GM21528 (cell line): Measurements from ENCODE around the gene SAP30L.

Experiments
- ATAC-seq: cut with Tn5 transposase; IDR thresholded peaks from one replicate; pipeline ENCODE4 v1.9.1; 2021; ENCODE audit warnings: mild to moderate bottlenecking, moderate library complexity; ENCODE audit not compliant: unreplicated experiment, low FRiP score

The SAP30L gene

DNA sequence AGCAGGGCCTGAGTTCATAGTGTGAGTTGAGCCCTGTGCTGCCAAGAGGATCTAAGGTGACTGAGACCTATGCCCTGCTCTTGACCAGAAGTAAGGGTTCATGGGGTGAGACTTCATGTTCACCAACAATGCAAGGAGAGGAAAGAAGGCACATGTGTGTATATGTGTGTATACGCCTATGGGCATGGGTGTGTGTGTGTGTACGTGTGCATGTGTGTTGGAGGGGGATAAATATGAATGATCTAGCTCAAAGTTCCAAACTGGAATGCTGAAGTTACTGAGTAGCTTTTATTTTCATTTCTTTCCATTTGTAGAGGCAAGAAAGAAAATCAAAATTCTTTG, 57.9 kb downstream of the SAP30L start:
- no peak for ATAC-seq

- no peak for ATAC-seq
These were observed 59.8 kb downstream of the SAP30L start for GRCh38 chr5:154505567-154505966.

DNA sequence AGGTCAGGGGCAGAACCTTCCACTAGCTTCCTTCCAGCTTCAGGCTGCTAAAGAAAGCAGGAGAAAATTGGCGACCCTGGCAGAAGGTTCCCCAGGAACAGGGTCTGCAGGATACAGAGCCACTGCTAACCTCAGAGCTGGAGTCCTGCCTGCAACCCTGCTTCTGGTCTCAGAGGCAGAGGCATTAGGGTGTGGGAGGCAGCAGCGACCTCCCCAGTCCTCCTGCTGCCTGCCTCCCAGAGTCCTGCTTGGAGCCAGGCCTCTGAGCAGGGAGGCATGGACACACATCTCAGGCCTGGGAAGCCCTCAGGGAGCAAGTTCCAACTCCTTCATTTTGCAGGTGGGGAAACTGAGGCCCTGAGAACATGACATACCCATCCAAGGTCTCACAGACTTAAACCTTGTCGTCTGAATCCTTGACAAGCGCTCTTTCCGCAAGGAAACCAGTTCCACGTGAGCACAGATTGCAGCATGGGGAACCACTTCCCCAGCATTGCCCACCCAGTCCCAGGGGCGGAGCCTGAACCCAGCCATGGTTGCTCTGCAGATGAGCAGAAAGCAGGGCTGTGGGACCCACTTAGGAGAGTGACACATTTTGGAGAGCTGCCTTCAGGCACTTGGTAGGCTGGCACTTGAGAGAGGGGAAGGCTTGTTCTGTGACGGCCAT, 60.4 kb downstream of the SAP30L start:
- no peak for ATAC-seq

- no peak for ATAC-seq
These were observed 60.9 kb downstream of the SAP30L start for GRCh38 chr5:154506716-154507080.

GRCh38 chr5:154508114-154508513, 62.3 kb downstream of the SAP30L start:
- ATAC-seq, result no peak

DNA sequence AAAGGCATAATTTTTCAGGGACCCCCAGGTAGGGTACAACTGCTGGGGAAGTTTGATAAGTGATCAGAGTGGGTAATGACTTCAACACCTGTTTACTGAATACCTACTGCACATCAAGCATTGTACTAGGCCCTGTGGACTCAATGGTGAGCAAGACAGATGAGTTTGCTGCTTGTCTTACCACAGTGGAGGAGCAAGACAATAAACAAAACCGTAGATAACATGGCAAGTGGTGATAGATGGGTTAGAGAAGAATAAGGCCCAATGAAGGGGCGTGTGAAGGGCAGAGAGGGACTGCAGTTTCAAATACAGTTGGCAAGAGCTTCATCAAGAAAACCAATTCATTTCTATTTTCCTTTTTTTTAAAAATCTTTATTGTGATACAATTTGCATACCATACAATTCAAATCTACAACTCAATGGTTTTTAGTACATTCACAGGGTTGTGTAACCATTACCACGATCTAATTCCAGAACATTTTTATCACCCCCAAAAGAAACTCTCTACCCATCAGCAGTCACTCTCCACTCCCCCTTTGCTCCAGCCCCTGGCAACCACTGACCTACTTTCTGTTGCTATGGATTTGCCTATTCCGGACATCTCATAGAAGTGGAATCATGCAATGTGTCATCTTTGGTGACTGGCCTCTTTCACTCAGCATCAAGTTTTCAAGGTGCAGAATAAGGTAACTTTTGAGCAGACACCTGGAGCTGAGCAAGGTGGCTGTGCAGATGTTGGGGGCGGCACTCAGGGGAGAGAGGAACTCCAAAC, 64.2 kb downstream of the SAP30L start:
- no peak for ATAC-seq
